Skin of body (tissue), 2 donors: ENCODE results near the gene VPS16. TPM values are rescaled to one million over a fixed set of nuclear protein-coding genes. Genes with fewer than 3 reads are reported as not detected.

Experiments used
- DNase-seq: peaks from one replicate; lab custom pipeline; 2025; lab: John Stamatoyannopoulos, UW
- total RNA-seq: library from RNA; depleted of rRNA; stranded (reverse); fragments of >200 nt; gene quantifications from one replicate; pipeline ENCODE4 v1.2.3, GENCODE V29; 2014

The VPS16 gene
- 22.7 TPM for total RNA-seq

GRCh38 chr20:2840138-2840966 is at the start of gene VPS16, which contains the start of gene PCED1A:
Gene VPS16, plus strand, starts transcription at chr20:2840745. Its CDS starts 30 bp downstream, at chr20:2840775.
Gene PCED1A, minus strand, starts transcription at chr20:2840655. Its CDS starts 743 bp downstream, at chr20:2839912.
- peak; percentile 79 for DNase-seq

GRCh38 chr20:2793471-2793870 is 47.1 kb upstream of the VPS16 start:
- no peak for DNase-seq

- no peak for DNase-seq
Observed at GRCh38 chr20:2794202-2794748, 46.3 kb upstream of the VPS16 start.

GRCh38 chr20:2794866-2795447 is 45.6 kb upstream of the VPS16 start:
- no peak for DNase-seq

GRCh38 chr20:2795451-2795850 is 45.1 kb upstream of the VPS16 start:
- DNase-seq, result no peak

- no peak for DNase-seq
Observed at GRCh38 chr20:2796011-2796660, 44.4 kb upstream of the VPS16 start.

- no peak for DNase-seq
Observed at GRCh38 chr20:2797136-2797983, 43.2 kb upstream of the VPS16 start.

- DNase-seq, result no peak
Observed at GRCh38 chr20:2798095-2798805, 42.3 kb upstream of the VPS16 start.

GRCh38 chr20:2798814-2799213 is 41.7 kb upstream of the VPS16 start:
- DNase-seq, result no peak

- DNase-seq, result no peak
Observed at GRCh38 chr20:2799271-2799670, 41.3 kb upstream of the VPS16 start.

GRCh38 chr20:2799688-2800520 is 40.6 kb upstream of the VPS16 start:
- DNase-seq, result peak; percentile 30

- peak; percentile 51 for DNase-seq
Observed at GRCh38 chr20:2800521-2801285, 39.8 kb upstream of the VPS16 start, which contains the start of gene CPXM1. Gene CPXM1, minus strand, starts transcription at chr20:2800627. Its CDS starts 55 bp downstream, at chr20:2800572.

GRCh38 chr20:2801286-2801728 is 39.2 kb upstream of the VPS16 start:
- DNase-seq, result no peak

- no peak for DNase-seq
Observed at GRCh38 chr20:2804041-2804828, 36.3 kb upstream of the VPS16 start.

- no peak for DNase-seq
Observed at GRCh38 chr20:2804852-2805688, 35.5 kb upstream of the VPS16 start.

- DNase-seq, result no peak
Observed at GRCh38 chr20:2805689-2806350, 34.7 kb upstream of the VPS16 start.
